ENCODE data around the gene SLC10A3. TPM values are rescaled to one million over a fixed set of nuclear protein-coding genes. Genes with fewer than 3 reads are reported as not detected.

Gene SLC10A3
- total and polyA plus RNA-seq, 7 donors: 7.2 to 39.8 (median 15.7) TPM

- peak overlapping the region; percentile 74 for H3K4me3 ChIP-seq
- H3K27ac ChIP-seq: peak overlapping the region; percentile 89
- no peak for TF ChIP-seq CTCF (IDR thresholded peaks at IDR 0.05)
- H3K9me3 ChIP-seq: no peaks in the 10 kb centered on the region
- DNase-seq: peak; percentile 54 to 75
- WGBS, 3 donors: 0 to 40% (median 1%) methylated on average over 18 to 35 of the region's 35 CpGs
- peaks cover 2 to 11% of the 10 kb centered on the region in 2 donors for H3K36me3 ChIP-seq (ENCODE audit: insufficient read depth in 1 of 2, low read depth in 1 of 2)
- H3K4me1 ChIP-seq: peaks cover 10% of the 10 kb centered on the region
- peak in 2 of 4 donors; percentile 1 to 13 for ATAC-seq
- intact Hi-C loops (cut with DNase I): no loop called here
- no peaks in the 10 kb centered on the region for H3K27me3 ChIP-seq (ENCODE audit: insufficient read depth in 3 of 3, low read length in 2 of 3)
These were observed 4.4 kb downstream of the SLC10A3 start for GRCh38 chrX:154486052-154486395.

GRCh38 chrX:154485150-154486051 lies 5.0 kb downstream of the SLC10A3 start:
- no peaks in the 10 kb centered on the region for H3K27me3 ChIP-seq (ENCODE audit: insufficient read depth in 3 of 3, low read length in 2 of 3)
- intact Hi-C loops (cut with DNase I): no loop called here
- no peaks in the 10 kb centered on the region for H3K9me3 ChIP-seq
- H3K27ac ChIP-seq: peak overlapping the region; percentile 89
- 20 to 55% (median 53%) methylated on average over 17 to 35 of the region's 35 CpGs for WGBS, 3 donors
- no peak for TF ChIP-seq CTCF (IDR thresholded peaks at IDR 0.05)
- no peak for DNase-seq
- H3K36me3 ChIP-seq (ENCODE audit: insufficient read depth in 1 of 2, low read depth in 1 of 2): peaks cover 2 to 11% of the 10 kb centered on the region in 2 donors
- H3K4me3 ChIP-seq: peak overlapping the region; percentile 74
- peak in 3 of 4 donors; percentile 12 to 34 (median 24) for ATAC-seq
- peaks cover 10% of the 10 kb centered on the region for H3K4me1 ChIP-seq

GRCh38 chrX:154484255-154485149 lies 5.9 kb downstream of the SLC10A3 start:
- H3K36me3 ChIP-seq (ENCODE audit: insufficient read depth in 1 of 2, low read depth in 1 of 2): peaks cover 2 to 11% of the 10 kb centered on the region in 2 donors
- intact Hi-C loops (cut with DNase I): no loop called here
- WGBS, 3 donors: 56 to 67% (median 61%) methylated on average over 13 to 16 of the region's 16 CpGs
- H3K9me3 ChIP-seq: no peaks in the 10 kb centered on the region
- H3K27me3 ChIP-seq (ENCODE audit: insufficient read depth in 3 of 3, low read length in 2 of 3): no peaks in the 10 kb centered on the region
- no peak for TF ChIP-seq CTCF (IDR thresholded peaks at IDR 0.05)
- peak overlapping the region; percentile 89 for H3K27ac ChIP-seq
- H3K4me3 ChIP-seq: peak overlapping the region; percentile 74
- ATAC-seq (peak; percentile 45 to 70 (median 58)), DNase-seq (no peak)
- peaks cover 10% of the 10 kb centered on the region for H3K4me1 ChIP-seq

GRCh38 chrX:154483325-154483724 lies 7.1 kb downstream of the SLC10A3 start:
- intact Hi-C loops (cut with DNase I): no loop called here
- DNase-seq (no peak), ATAC-seq (no peak)

More at GRCh38 chrX:154483325-154483724, 7.1 kb downstream of the SLC10A3 start:
- Histone ChIP-seq H3K27ac (peak overlapping the region; percentile 89), H3K9me3 (no peaks in the 10 kb centered on the region), H3K4me3 (no peak overlapping the region), H3K36me3 (ENCODE audit: insufficient read depth in 1 of 2, low read depth in 1 of 2) (peaks cover 2 to 11% of the 10 kb centered on the region in 2 donors), H3K4me1 (peaks cover 10% of the 10 kb centered on the region), H3K27me3 (ENCODE audit: insufficient read depth in 3 of 3, low read length in 2 of 3) (no peaks in the 10 kb centered on the region)
- no peak for TF ChIP-seq CTCF (IDR thresholded peaks at IDR 0.05)
- WGBS, 3 donors: 68 to 88% (median 77%) methylated on average over 6 to 7 of the region's 7 CpGs

Data from psoas muscle (tissue), 8 donors.